GM12878 (cell line): ENCODE data around the gene MX1. TPM values are rescaled to one million over a fixed set of nuclear protein-coding genes. Genes with fewer than 3 reads are reported as not detected.

Experiments used
- ATAC-seq: fragments of 200-7000 bp; cut with Tn5 transposase; 3 replicates; pipeline ENCODE4 v1.9.1; 2020; ENCODE audit warnings: mild to moderate bottlenecking, moderate library complexity
- BruUV-seq: library from RNA; stranded (reverse); fragments of 400-500 nt; replicated peaks from 2 replicates; lab custom pipeline; 2021; lab: Mats Ljungman, UMichigan
- CTCF ChIA-PET: fragments of 300-600 bp; sonication (Branson Sonifier 250); formaldehyde crosslinking; extraction: SDS; loops from one replicate; lab custom pipeline; 2021; ENCODE audit warnings: inconsistent platforms; lab: Yijun Ruan, JAX
- POLR2A ChIA-PET: fragments of 350-600 bp; formaldehyde crosslinking; extraction: SDS; loops from one replicate; lab custom pipeline; 2021; ENCODE audit warnings: inconsistent platforms; lab: Charles Lee
- RAD21 ChIA-PET: fragments of 300-600 bp; sonication (Branson Sonifier 250); formaldehyde crosslinking; loops from one replicate; lab custom pipeline; 2023; ENCODE audit warnings: antibody characterized with exemption; ENCODE audit not compliant: unreplicated experiment; lab: Charles Lee
- SMC1A ChIA-PET: fragments of 300-600 bp; sonication (Branson Sonifier 250); formaldehyde crosslinking; loops from one replicate; lab custom pipeline; 2023; ENCODE audit not compliant: unreplicated experiment, uncharacterized antibody; lab: Charles Lee
- DNase-seq: peaks from one replicate; pipeline ENCODE4 v3.0.0-alpha.2; 2011; ENCODE audit warnings: low read depth, low spot score
- FAIRE-seq: peaks from 3 replicates; lab custom pipeline; 2011; peaks lifted over from hg19 to GRCh38; lab: Jason Lieb, UNC
- H2AFZ ChIP-seq: 2 replicates; pipeline ENCODE4 v1.6.0; 2011; ENCODE audit warnings: low read depth, low read length, control low read depth; ENCODE audit not compliant: control insufficient read depth
- H3K27ac ChIP-seq: 2 replicates; pipeline ENCODE4 v1.5.1; 2011; ENCODE audit warnings: control low read depth; ENCODE audit not compliant: control insufficient read depth, insufficient read depth
- H3K27me3 ChIP-seq, 2 experiments: replicated peaks in 1 of 2; 2 replicates each; pipeline versions ENCODE4 v1.6.0 to v1.6.1; 2011; ENCODE audit warnings: low read length in 1 of 2; ENCODE audit not compliant: control insufficient read depth in 2 of 2, insufficient read depth in 2 of 2
- H3K36me3 ChIP-seq, 2 experiments: 2 replicates each; pipeline ENCODE4 v1.5.1; 2011; ENCODE audit warnings: low read length in 1 of 2; ENCODE audit not compliant: control insufficient read depth in 2 of 2, insufficient read depth in 2 of 2
- H3K4me1 ChIP-seq: 2 replicates; pipeline ENCODE4 v1.6.1; 2011; ENCODE audit warnings: mild to moderate bottlenecking, low read length, moderate library complexity, mixed read lengths; ENCODE audit not compliant: control insufficient read depth, insufficient read depth
- H3K4me2 ChIP-seq: 2 replicates; pipeline ENCODE4 v1.6.0; 2011; ENCODE audit warnings: control low read depth; ENCODE audit not compliant: control insufficient read depth, insufficient read depth
- H3K4me3 ChIP-seq: fragments of 200-600 bp; sonication (generic); 2 replicates; pipeline ENCODE4 v1.5.1; 2016
- H3K79me2 ChIP-seq: 2 replicates; pipeline ENCODE4 v1.6.0; 2011; ENCODE audit warnings: low read length; ENCODE audit not compliant: control insufficient read depth, insufficient read depth
- H3K9ac ChIP-seq: 2 replicates; pipeline ENCODE4 v1.8.0; 2011; ENCODE audit warnings: low read length, control low read depth, mixed read lengths; ENCODE audit not compliant: control insufficient read depth, insufficient read depth
- H3K9me3 ChIP-seq: replicated peaks from 3 replicates; pipeline ENCODE4 v1.5.1; 2011; ENCODE audit warnings: mild to moderate bottlenecking, low read length; ENCODE audit not compliant: control insufficient read depth, insufficient read depth
- H4K20me1 ChIP-seq: 2 replicates; pipeline ENCODE4 v1.6.0; 2011; ENCODE audit not compliant: control insufficient read depth, insufficient read depth
- ESRRA ChIP-seq: IDR thresholded peaks from 2 replicates; pipeline ENCODE4 v1.6.1; 2012; ENCODE audit warnings: mild to moderate bottlenecking, low read length, improper control_type of control experiment
- NFYB ChIP-seq: IDR thresholded peaks from 2 replicates; pipeline ENCODE4 v1.6.1; 2011; ENCODE audit warnings: low read depth, mild to moderate bottlenecking, low read length, improper control_type of control experiment, moderate library complexity; ENCODE audit not compliant: insufficient read depth
- POLR2A ChIP-seq: IDR thresholded peaks from 2 replicates; pipeline ENCODE4 v1.6.1; 2011; ENCODE audit warnings: low read depth, mild to moderate bottlenecking, low read length
- POLR2AphosphoS5 ChIP-seq: IDR thresholded peaks from 2 replicates; pipeline ENCODE4 v1.6.1; 2011; ENCODE audit warnings: mild to moderate bottlenecking, low read length, inconsistent platforms
- RBBP5 ChIP-seq: fragments of 200-600 bp; sonication (generic); conservative IDR thresholded peaks from 2 replicates; pipeline ENCODE4 v1.6.1; 2016
- STAT1 ChIP-seq: fragments of 450-650 bp; conservative IDR thresholded peaks from 2 replicates; pipeline ENCODE4 v1.6.1; 2014; ENCODE audit warnings: antibody characterized with exemption, mild to moderate bottlenecking
- WGBS: methylation state at CpG from one replicate; pipeline ENCODE4 v1.1.6; 2016; ENCODE audit warnings: low lambda C conversion rate; ENCODE audit not compliant: insufficient replicate concordance, insufficient coverage; ENCODE audit errors: missing lambda C conversion rate; 5-methylcytosine and 5-hydroxymethylcytosine counted together
- in situ Hi-C: fragments of 300-500 bp; cut with MboI; formaldehyde crosslinking; loops from 9 replicates; pipeline ENCODE4 v1.14.3; 2018; ENCODE audit warnings: mixed read lengths
- intact Hi-C: fragments of 100-400 bp; cut with micrococcal nuclease; formaldehyde crosslinking; loops from one replicate; pipeline ENCODE4 v1.14.2; 2022; ENCODE audit not compliant: unreplicated experiment
- polyA plus RNA-seq, 11 experiments: library from polyadenylated mRNA; depleted of rRNA in 4 of 11; unstranded in 6 of 11; stranded (reverse) in 5 of 11; fragments of >200 nt; fragmentation: Nextera tagmentation in 4 of 11; fragmentation: Illumina TruSeq in 1 of 11; extraction: Ambion mirVana in 4 of 11; extraction: Trizol in 1 of 11; gene quantifications; 1 replicate in 1 of 11; 2 replicates in 10 of 11; pipeline versions ENCODE4 v1.2.1 to v1.2.3, GENCODE V29; 2011 to 2016; ENCODE audit warnings: inconsistent platforms in 2 of 11, missing spikeins in 2 of 11, low read depth in 1 of 11
- total RNA-seq, 4 experiments: library from RNA; depleted of rRNA in 3 of 4; stranded (reverse); fragments of >200 nt in 3 of 4; fragmentation: Illumina TruSeq in 1 of 4; extraction: Trizol in 1 of 4; gene quantifications; 2 replicates each; pipeline versions ENCODE4 v1.2.1 to v1.2.3, GENCODE V29; 2013 to 2021
- TF ChIP-seq, protein P1 (sequence below): IDR thresholded peaks from 2 replicates; pipeline ENCODE4 v1.6.1; 2012; ENCODE audit warnings: low read depth, low read length, improper control_type of control experiment

Gene MX1
- total and polyA plus RNA-seq, 10 of the 15 experiments (the other 5 are each of a cell fraction or from before 2014, with no cell fraction given): 75.9 to 385 (median 302) TPM

DNA sequence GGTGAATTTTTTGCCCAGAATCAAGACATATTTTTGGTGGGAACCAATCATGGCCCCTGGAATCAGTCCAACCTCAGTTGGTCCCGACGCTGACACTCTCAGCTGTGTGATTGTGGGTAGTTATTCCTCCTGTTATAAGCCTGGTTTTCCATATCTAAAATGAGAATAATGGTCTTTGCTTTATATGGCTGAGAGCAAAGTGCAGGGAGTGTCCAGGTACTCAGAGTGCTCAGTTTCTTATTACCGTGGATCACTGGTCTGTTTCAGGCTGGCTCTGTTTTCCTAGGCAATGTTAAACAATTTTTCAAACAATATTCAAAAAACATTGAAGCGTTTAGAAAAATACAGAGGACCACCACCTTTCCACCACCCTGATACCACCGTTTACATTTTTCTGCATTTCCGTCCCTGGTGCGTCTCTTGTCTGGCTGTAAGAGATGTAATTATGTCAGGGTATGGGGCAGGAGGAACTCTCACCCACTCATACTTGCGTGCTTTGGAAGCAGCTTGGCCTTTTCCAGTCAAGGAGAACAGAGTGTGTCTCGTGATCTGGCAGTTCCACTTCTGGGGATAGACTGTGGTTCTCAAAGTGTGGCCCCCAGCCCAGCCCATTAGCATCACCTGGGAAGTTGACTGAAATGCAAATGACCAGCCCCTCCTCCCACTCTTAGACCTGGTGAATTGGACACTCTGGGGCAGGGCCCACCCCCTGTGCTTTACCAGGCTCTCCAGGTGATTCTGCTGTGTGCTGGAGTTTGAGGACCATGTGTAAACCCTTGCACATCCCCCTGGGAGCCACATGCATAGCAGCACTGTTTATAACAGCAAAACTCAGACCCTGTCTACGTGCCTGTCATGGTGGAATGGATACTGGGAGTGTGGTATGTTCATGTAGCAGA lies 6.8 kb downstream of the MX1 start:
- WGBS: 88% methylated on average over 10 of the region's 10 CpGs
- in situ Hi-C loops (no loop called here), intact Hi-C loops (no loop called here)
- H3K4me3 ChIP-seq: no peak overlapping the region
- H4K20me1 ChIP-seq: peaks cover 36% of the 10 kb centered on the region
- FAIRE-seq (no peak), DNase-seq (no peak), ATAC-seq (no peak)
- ChIA-PET POLR2A (interaction anchor here (0.9 to 3.2 kb wide), 3 partner anchors 26 to 70 kb away, joined by 3 to 15 read pairs (median 4); no protein-coding TSS in a partner anchor), RAD21 (interaction anchor here (1.0 to 2.7 kb wide), 2 partner anchors 10 to 149 kb away, joined by 4 to 11 read pairs; no protein-coding TSS in a partner anchor), CTCF (interaction anchor here (1.3 to 2.4 kb wide), 4 partner anchors 14 to 150 kb away, joined by 3 to 9 read pairs (median 7); no protein-coding TSS in a partner anchor), SMC1A (interaction anchor here (1.3 to 4.2 kb wide), 3 partner anchors 61 to 150 kb away, joined by 4 to 23 read pairs (median 19); no protein-coding TSS in a partner anchor)
- no peak overlapping the region for H3K27ac ChIP-seq
- no peaks in the 10 kb centered on the region for H3K27me3 ChIP-seq
- no peak overlapping the region for H3K9ac ChIP-seq
- H3K4me2 ChIP-seq: peak overlapping the region; percentile 20
- TF ChIP-seq STAT1 (no peak), POLR2AphosphoS5 (peak; percentile 13)
- no peak overlapping the region for H2AFZ ChIP-seq
- peaks cover 24 to 83% of the 10 kb centered on the region in 2 experiments for H3K36me3 ChIP-seq
- H3K4me1 ChIP-seq: peaks cover 39% of the 10 kb centered on the region
- peaks cover 70% of the 10 kb centered on the region for H3K79me2 ChIP-seq
- BruUV-seq: no TSS peak
- H3K9me3 ChIP-seq: peaks cover 8% of the 10 kb centered on the region

DNA sequence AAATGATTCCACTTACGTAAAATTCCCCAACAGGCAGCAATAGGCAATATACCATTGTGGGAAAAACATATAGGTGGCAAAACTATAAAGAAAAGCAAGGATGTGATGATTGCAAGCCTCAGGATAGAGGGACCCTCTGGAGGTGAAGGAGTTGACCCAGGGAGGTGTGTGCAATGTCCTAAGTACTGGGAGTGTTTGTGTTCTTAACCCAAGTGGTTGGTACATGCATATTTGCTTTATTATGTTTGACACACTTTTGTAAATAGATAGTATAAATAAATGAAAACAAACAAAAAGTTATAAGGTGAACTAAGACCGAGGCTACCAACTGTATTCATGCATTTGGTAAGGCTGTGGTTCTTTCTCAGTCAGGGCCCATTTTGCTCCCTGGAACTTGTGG lies 7.5 kb downstream of the MX1 start:
- peak overlapping the region; percentile 7; the same call in 1 of the 2 replicates for H3K4me2 ChIP-seq
- H3K4me3 ChIP-seq: no peak overlapping the region
- FAIRE-seq: no peak
- peaks cover 33% of the 10 kb centered on the region for H3K4me1 ChIP-seq
- SMC1A ChIA-PET: no interaction called here
- WGBS: 95% methylated on average over 2 of the region's 2 CpGs
- no peak overlapping the region for H2AFZ ChIP-seq
- no TSS peak for BruUV-seq
- CTCF ChIA-PET: interaction anchor here (0.5 to 0.7 kb wide), 2 partner anchors 91 to 150 kb away, joined by 3 read pairs; no protein-coding TSS in a partner anchor
- RAD21 ChIA-PET: no interaction called here
- H3K27ac ChIP-seq: no peak overlapping the region
- H3K27me3 ChIP-seq: no peaks in the 10 kb centered on the region
- POLR2A ChIA-PET: no interaction called here
- peaks cover 8% of the 10 kb centered on the region for H3K9me3 ChIP-seq
- ATAC-seq: no peak
- H4K20me1 ChIP-seq: peaks cover 40% of the 10 kb centered on the region
- intact Hi-C loops: no loop called here
- peaks cover 62% of the 10 kb centered on the region for H3K79me2 ChIP-seq
- DNase-seq: no peak
- peaks cover 28 to 81% of the 10 kb centered on the region in 2 experiments for H3K36me3 ChIP-seq
- TF ChIP-seq POLR2AphosphoS5 (peak; percentile 64; the same call in 1 of the 2 replicates), POLR2A (peak; percentile 57; the same call in 1 of the 2 replicates), NFYB (no peak), RBBP5 (no peak), ESRRA (no peak)
- TF ChIP-seq, protein P1, sequence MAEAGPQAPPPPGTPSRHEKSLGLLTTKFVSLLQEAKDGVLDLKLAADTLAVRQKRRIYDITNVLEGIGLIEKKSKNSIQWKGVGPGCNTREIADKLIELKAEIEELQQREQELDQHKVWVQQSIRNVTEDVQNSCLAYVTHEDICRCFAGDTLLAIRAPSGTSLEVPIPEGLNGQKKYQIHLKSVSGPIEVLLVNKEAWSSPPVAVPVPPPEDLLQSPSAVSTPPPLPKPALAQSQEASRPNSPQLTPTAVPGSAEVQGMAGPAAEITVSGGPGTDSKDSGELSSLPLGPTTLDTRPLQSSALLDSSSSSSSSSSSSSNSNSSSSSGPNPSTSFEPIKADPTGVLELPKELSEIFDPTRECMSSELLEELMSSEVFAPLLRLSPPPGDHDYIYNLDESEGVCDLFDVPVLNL: no peak
- TF ChIP-seq, all 136 proteins: peak for 2
- in situ Hi-C loops: no loop called here
- no peak overlapping the region for H3K9ac ChIP-seq
